Spleen (tissue), 7 donors: ENCODE results near the gene TESMIN.

Experiments
- CTCF ChIP-seq, 11 experiments: fragments of 200-600 bp in 7 of 11; fragments of 450-650 bp in 4 of 11; sonication (generic) in 4 of 11; IDR thresholded peaks in 8 of 11; conservative IDR thresholded peaks in 3 of 11; 1 replicate in 7 of 11; 2 replicates in 4 of 11; pipeline versions ENCODE4 v1.4.0 to v1.8.0; 2016 to 2021; ENCODE audit warnings: antibody characterized with exemption in 11 of 11, inconsistent platforms in 4 of 11, mild to moderate bottlenecking in 1 of 11
- POLR2A ChIP-seq, 3 donors: fragments of 450-650 bp; IDR thresholded peaks; one replicate each; pipeline ENCODE4 v1.5.1; 2017; ENCODE audit warnings: antibody characterized with exemption in 3 of 3, mild to moderate bottlenecking in 1 of 3
- POLR2AphosphoS5 ChIP-seq, 3 donors: sonication (generic); formaldehyde crosslinking; IDR thresholded peaks; one replicate each; pipeline ENCODE4 v1.5.1; 2017; ENCODE audit warnings: antibody characterized with exemption in 3 of 3
- donor health status: DM: no; HTN: no; CAD: no; lungs with moderate emphysema.
- donor health status: DM: no; HTN: no; CAD: no.
- donor health status: DM: no; HTN: no; CAD: no.

GRCh38 chr11:68691402-68691784 is 59.9 kb downstream of the TESMIN start:
- TF ChIP-seq CTCF (IDR thresholded peaks at IDR 0.05 in 8 of 11, conservative IDR thresholded peaks at IDR 0.05 in 3 of 11) (no peak), POLR2A (IDR thresholded peaks at IDR 0.05) (no peak), POLR2AphosphoS5 (IDR thresholded peaks at IDR 0.05) (no peak)
